ENCODE measurements around the gene ADARB2.

The ADARB2 gene

GRCh38 chr10:1324903-1325302, 412.4 kb downstream of the ADARB2 start:
- no peak for DNase-seq
- TF ChIP-seq, protein P1, sequence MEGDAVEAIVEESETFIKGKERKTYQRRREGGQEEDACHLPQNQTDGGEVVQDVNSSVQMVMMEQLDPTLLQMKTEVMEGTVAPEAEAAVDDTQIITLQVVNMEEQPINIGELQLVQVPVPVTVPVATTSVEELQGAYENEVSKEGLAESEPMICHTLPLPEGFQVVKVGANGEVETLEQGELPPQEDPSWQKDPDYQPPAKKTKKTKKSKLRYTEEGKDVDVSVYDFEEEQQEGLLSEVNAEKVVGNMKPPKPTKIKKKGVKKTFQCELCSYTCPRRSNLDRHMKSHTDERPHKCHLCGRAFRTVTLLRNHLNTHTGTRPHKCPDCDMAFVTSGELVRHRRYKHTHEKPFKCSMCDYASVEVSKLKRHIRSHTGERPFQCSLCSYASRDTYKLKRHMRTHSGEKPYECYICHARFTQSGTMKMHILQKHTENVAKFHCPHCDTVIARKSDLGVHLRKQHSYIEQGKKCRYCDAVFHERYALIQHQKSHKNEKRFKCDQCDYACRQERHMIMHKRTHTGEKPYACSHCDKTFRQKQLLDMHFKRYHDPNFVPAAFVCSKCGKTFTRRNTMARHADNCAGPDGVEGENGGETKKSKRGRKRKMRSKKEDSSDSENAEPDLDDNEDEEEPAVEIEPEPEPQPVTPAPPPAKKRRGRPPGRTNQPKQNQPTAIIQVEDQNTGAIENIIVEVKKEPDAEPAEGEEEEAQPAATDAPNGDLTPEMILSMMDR (IDR thresholded peaks at IDR 0.05; ENCODE audit: low read depth, low read length) = no peak
- no peak overlapping the region for H3K4me3 ChIP-seq (ENCODE audit: low read depth, low read length)
- H3K4me1 ChIP-seq = no peaks in the 10 kb centered on the region
- no peaks in the 10 kb centered on the region for H3K36me3 ChIP-seq
- H3K9me3 ChIP-seq = no peaks in the 10 kb centered on the region
- H3K27me3 ChIP-seq = no peaks in the 10 kb centered on the region

- no peak overlapping the region for H3K4me3 ChIP-seq (ENCODE audit: low read depth, low read length)
- H3K36me3 ChIP-seq = no peaks in the 10 kb centered on the region
- H3K9me3 ChIP-seq = no peaks in the 10 kb centered on the region
- DNase-seq = no peak
- TF ChIP-seq, protein P1 (IDR thresholded peaks at IDR 0.05; ENCODE audit: low read depth, low read length) = no peak
- no peaks in the 10 kb centered on the region for H3K4me1 ChIP-seq
- no peaks in the 10 kb centered on the region for H3K27me3 ChIP-seq
These were observed 413.4 kb downstream of the ADARB2 start for GRCh38 chr10:1323951-1324350.

GRCh38 chr10:1320739-1321320, 416.5 kb downstream of the ADARB2 start:
- DNase-seq = no peak
- no peaks in the 10 kb centered on the region for H3K27me3 ChIP-seq
- no peaks in the 10 kb centered on the region for H3K9me3 ChIP-seq
- H3K4me3 ChIP-seq (ENCODE audit: low read depth, low read length) = no peak overlapping the region
- no peaks in the 10 kb centered on the region for H3K4me1 ChIP-seq
- H3K36me3 ChIP-seq = no peaks in the 10 kb centered on the region
- TF ChIP-seq, protein P1 (IDR thresholded peaks at IDR 0.05; ENCODE audit: low read depth, low read length) = no peak

DNA sequence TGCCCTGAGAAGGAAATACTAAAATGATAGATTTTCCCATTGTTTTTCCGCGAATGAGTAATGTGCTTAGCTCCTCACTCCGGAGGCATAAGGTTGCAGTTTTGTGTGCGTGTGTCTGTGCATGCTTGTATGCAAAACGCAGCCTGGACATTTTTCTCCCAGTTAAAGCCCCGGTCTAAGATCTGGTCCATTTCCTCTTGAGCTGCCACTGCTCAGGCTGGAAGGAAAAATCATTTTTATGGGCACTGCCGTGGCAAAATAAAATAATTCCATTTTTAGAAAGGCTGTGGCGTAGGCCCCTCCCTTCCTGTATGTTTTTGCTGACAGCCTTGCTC, 420.5 kb downstream of the ADARB2 start:
- H3K9me3 ChIP-seq = no peaks in the 10 kb centered on the region
- H3K27me3 ChIP-seq = no peaks in the 10 kb centered on the region
- TF ChIP-seq, protein P1 (IDR thresholded peaks at IDR 0.05; ENCODE audit: low read depth, low read length) = no peak
- no peak overlapping the region for H3K4me3 ChIP-seq (ENCODE audit: low read depth, low read length)
- H3K4me1 ChIP-seq = no peaks in the 10 kb centered on the region
- H3K36me3 ChIP-seq = no peaks in the 10 kb centered on the region
- DNase-seq = no peak

GRCh38 chr10:1316121-1316808, 421.1 kb downstream of the ADARB2 start:
- TF ChIP-seq, protein P1 (IDR thresholded peaks at IDR 0.05; ENCODE audit: low read depth, low read length) = no peak

DNA sequence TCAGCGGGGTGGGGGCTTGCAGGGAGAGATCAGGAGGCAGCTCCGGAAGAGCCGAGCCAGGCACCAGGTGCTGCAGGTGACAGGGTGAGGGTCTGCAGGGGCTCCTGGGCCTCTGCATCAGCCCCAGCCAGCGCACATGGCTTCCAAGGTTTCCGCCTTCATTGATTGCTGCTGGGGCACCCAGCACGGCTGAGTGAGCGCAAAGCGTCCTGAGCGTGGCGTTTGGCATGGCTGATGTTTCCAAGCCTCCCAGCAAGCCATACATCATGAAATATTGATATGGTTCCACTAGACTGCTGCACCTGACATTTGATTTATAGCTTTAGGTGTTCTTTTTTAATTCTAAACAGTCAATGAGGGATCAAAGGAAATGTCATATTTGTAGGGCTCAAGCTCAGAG, 422.1 kb downstream of the ADARB2 start:
- Histone ChIP-seq H3K4me3 (ENCODE audit: low read depth, low read length) (no peak overlapping the region), H3K4me1 (no peaks in the 10 kb centered on the region), H3K9me3 (no peaks in the 10 kb centered on the region), H3K36me3 (no peaks in the 10 kb centered on the region), H3K27me3 (no peaks in the 10 kb centered on the region)
- TF ChIP-seq, protein P1 (IDR thresholded peaks at IDR 0.05; ENCODE audit: low read depth, low read length) = no peak
- DNase-seq = no peak

More at GRCh38 chr10:1316121-1316808, 421.1 kb downstream of the ADARB2 start:
- Histone ChIP-seq H3K9me3 (no peaks in the 10 kb centered on the region), H3K27me3 (no peaks in the 10 kb centered on the region), H3K36me3 (no peaks in the 10 kb centered on the region), H3K4me1 (no peaks in the 10 kb centered on the region), H3K4me3 (ENCODE audit: low read depth, low read length) (no peak overlapping the region)
- no peak for DNase-seq

Data from BE2C (cell line).